ENCODE results near the gene IL22RA2.

IL22RA2 gene

GRCh38 chr6:137157601-137158000, 15.8 kb downstream of the IL22RA2 start:
- TF ChIP-seq CTCF (IDR thresholded peaks at IDR 0.05), result no peak
- Histone ChIP-seq H3K9me3 (no peaks in the 10 kb centered on the region), H3K27ac (no peak overlapping the region), H3K4me3 (ENCODE audit: low read depth in 1 of 2, low read length in 1 of 2) (no peak overlapping the region), H3K4me1 (ENCODE audit: control insufficient read depth in 1 of 2, insufficient read depth in 1 of 2, low read depth in 1 of 2, low read length in 1 of 2) (peaks cover 68 to 87% of the 10 kb centered on the region in 2 experiments), H3K36me3 (no peaks in the 10 kb centered on the region), H3K27me3 (no peaks in the 10 kb centered on the region)

- Histone ChIP-seq H3K36me3 (no peaks in the 10 kb centered on the region), H3K27me3 (no peaks in the 10 kb centered on the region), H3K4me1 (ENCODE audit: control insufficient read depth in 1 of 2, insufficient read depth in 1 of 2, low read depth in 1 of 2, low read length in 1 of 2) (peaks cover 64 to 77% of the 10 kb centered on the region in 2 experiments), H3K27ac (peak overlapping the region; percentile 88), H3K9me3 (no peaks in the 10 kb centered on the region), H3K4me3 (ENCODE audit: low read depth in 1 of 2, low read length in 1 of 2) (peak overlapping the region in 1 of 2 experiments; percentile 33)
- TF ChIP-seq CTCF (IDR thresholded peaks at IDR 0.05), result no peak
Observed at GRCh38 chr6:137156650-137157049, 16.8 kb downstream of the IL22RA2 start.

- H3K27me3 ChIP-seq, result no peaks in the 10 kb centered on the region
- H3K36me3 ChIP-seq, result no peaks in the 10 kb centered on the region
- peak overlapping the region; percentile 33 to 34 for H3K4me3 ChIP-seq (ENCODE audit: low read depth in 1 of 2, low read length in 1 of 2)
- H3K9me3 ChIP-seq, result no peaks in the 10 kb centered on the region
- peaks cover 59 to 69% of the 10 kb centered on the region in 2 experiments for H3K4me1 ChIP-seq (ENCODE audit: control insufficient read depth in 1 of 2, insufficient read depth in 1 of 2, low read depth in 1 of 2, low read length in 1 of 2)
- H3K27ac ChIP-seq, result peak overlapping the region; percentile 88
- TF ChIP-seq CTCF (IDR thresholded peaks at IDR 0.05), result peak; percentile 17
Observed at GRCh38 chr6:137155830-137156229, 17.6 kb downstream of the IL22RA2 start.

GRCh38 chr6:137150072-137150471, 23.4 kb downstream of the IL22RA2 start:
- peaks cover 39 to 48% of the 10 kb centered on the region in 2 experiments for H3K4me1 ChIP-seq (ENCODE audit: control insufficient read depth in 1 of 2, insufficient read depth in 1 of 2, low read depth in 1 of 2, low read length in 1 of 2)
- no peaks in the 10 kb centered on the region for H3K9me3 ChIP-seq
- TF ChIP-seq CTCF (IDR thresholded peaks at IDR 0.05), result no peak
- peak overlapping the region; percentile 88 for H3K27ac ChIP-seq
- no peak overlapping the region for H3K4me3 ChIP-seq (ENCODE audit: low read depth in 1 of 2, low read length in 1 of 2)
- no peaks in the 10 kb centered on the region for H3K36me3 ChIP-seq
- H3K27me3 ChIP-seq, result no peaks in the 10 kb centered on the region

- no peak for TF ChIP-seq CTCF (IDR thresholded peaks at IDR 0.05)
- H3K9me3 ChIP-seq, result no peaks in the 10 kb centered on the region
- H3K27ac ChIP-seq, result peak overlapping the region; percentile 88
- H3K4me1 ChIP-seq (ENCODE audit: control insufficient read depth in 1 of 2, insufficient read depth in 1 of 2, low read depth in 1 of 2, low read length in 1 of 2), result peaks cover 30 to 38% of the 10 kb centered on the region in 2 experiments
- peak overlapping the region in 1 of 2 experiments; percentile 12 for H3K4me3 ChIP-seq (ENCODE audit: low read depth in 1 of 2, low read length in 1 of 2)
- no peaks in the 10 kb centered on the region for H3K27me3 ChIP-seq
- no peaks in the 10 kb centered on the region for H3K36me3 ChIP-seq
Observed at GRCh38 chr6:137149035-137149393, 24.4 kb downstream of the IL22RA2 start.
